ENCODE data around the gene ADAM33.

ADAM33 gene

DNA sequence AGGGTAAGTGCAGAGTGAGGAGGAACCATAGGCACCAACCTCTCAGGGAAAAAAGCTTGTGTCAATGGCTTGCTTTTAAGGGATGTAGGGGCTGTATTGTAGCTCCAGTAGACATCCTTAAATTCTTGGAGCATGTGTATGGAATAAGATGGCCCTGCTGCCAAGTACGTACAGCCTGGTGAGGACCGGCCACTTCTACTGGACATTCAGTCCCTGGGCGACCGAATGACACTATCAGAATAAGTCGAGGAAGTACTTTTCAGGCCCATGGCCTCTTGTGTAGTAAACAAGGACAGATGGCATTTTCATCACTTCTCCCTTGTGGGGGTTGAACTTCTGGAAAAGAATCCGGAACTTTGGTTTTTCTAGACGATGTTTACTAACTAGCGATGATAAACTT lies 51.4 kb downstream of the ADAM33 start:
- ChIA-PET CTCF (no interaction called here), POLR2A (no interaction called here)
- DNase-seq (ENCODE audit: extremely low spot score), result no peak
- TF ChIP-seq FOXM1 (IDR thresholded peaks at IDR 0.05; ENCODE audit: borderline replicate concordance) (no peak), FOXK2 (IDR thresholded peaks at IDR 0.05) (no peak), CTBP1 (IDR thresholded peaks at IDR 0.05; ENCODE audit: borderline replicate concordance) (no peak), SUZ12 (IDR thresholded peaks at IDR 0.05) (no peak), TARDBP (IDR thresholded peaks at IDR 0.05) (no peak), SP1 (IDR thresholded peaks at IDR 0.05) (no peak)

- TF ChIP-seq FOXK2 (IDR thresholded peaks at IDR 0.05) (no peak), NFRKB (IDR thresholded peaks at IDR 0.05) (no peak), SUZ12 (IDR thresholded peaks at IDR 0.05) (no peak), ARNT (IDR thresholded peaks at IDR 0.05) (no peak), SP1 (IDR thresholded peaks at IDR 0.05) (no peak)
- CTCF ChIA-PET, result interaction anchor here (1.0 kb wide), 1 partner anchor 35 kb away, joined by 3 read pairs; no protein-coding TSS in a partner anchor
- POLR2A ChIA-PET, result no interaction called here
- no peak for DNase-seq (ENCODE audit: extremely low spot score)
These were observed 51.9 kb downstream of the ADAM33 start for GRCh38 chr20:3629893-3630292.

- POLR2A ChIA-PET, result no interaction called here
- no peak for TF ChIP-seq L3MBTL2 (conservative IDR thresholded peaks at IDR 0.05)
- TF ChIP-seq HDGF (IDR thresholded peaks at IDR 0.05; ENCODE audit: borderline replicate concordance), result no peak
- DNase-seq (ENCODE audit: extremely low spot score), result no peak
- CTCF ChIA-PET, result interaction anchor here (1.0 kb wide), 1 partner anchor 36 kb away, joined by 3 read pairs; no protein-coding TSS in a partner anchor
These were observed 53.1 kb downstream of the ADAM33 start for GRCh38 chr20:3628502-3629314.

DNA sequence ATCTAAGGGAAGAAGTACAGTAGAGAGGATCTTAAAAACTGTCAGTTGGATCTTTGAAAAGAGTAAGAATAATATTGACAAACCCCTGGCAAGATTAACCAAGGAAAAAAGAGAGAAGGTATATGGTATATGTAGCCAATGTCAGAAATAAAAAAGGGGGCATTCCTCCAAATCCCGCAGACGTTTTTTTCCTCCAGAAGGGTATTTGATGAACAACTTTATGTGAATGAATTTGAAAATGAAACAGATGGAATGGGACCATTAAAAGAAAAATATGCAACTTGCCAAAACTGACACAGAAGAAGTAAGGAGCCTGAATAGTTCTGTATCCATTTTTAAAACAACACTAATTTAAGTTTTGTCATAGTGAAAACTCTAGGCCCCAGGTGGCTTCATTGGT lies 54.3 kb downstream of the ADAM33 start:
- no peak for TF ChIP-seq BHLHE40 (IDR thresholded peaks at IDR 0.05; ENCODE audit: borderline replicate concordance)
- no peak for TF ChIP-seq NFRKB (IDR thresholded peaks at IDR 0.05)
- no peak for TF ChIP-seq HDGF (IDR thresholded peaks at IDR 0.05; ENCODE audit: borderline replicate concordance)
- TF ChIP-seq FOXA1 (IDR thresholded peaks at IDR 0.05), result no peak
- ChIA-PET POLR2A (no interaction called here), CTCF (no interaction called here)
- DNase-seq (ENCODE audit: extremely low spot score), result no peak

- no peak for DNase-seq (ENCODE audit: extremely low spot score)
- TF ChIP-seq TARDBP (IDR thresholded peaks at IDR 0.05) (no peak), HDGF (IDR thresholded peaks at IDR 0.05; ENCODE audit: borderline replicate concordance) (no peak), ELF4 (IDR thresholded peaks at IDR 0.05) (no peak), FOXM1 (IDR thresholded peaks at IDR 0.05; ENCODE audit: borderline replicate concordance) (no peak), FOXA1 (IDR thresholded peaks at IDR 0.05) (no peak), ARNT (IDR thresholded peaks at IDR 0.05) (no peak), FOXK2 (IDR thresholded peaks at IDR 0.05) (no peak), BHLHE40 (IDR thresholded peaks at IDR 0.05; ENCODE audit: borderline replicate concordance) (no peak), L3MBTL2 (conservative IDR thresholded peaks at IDR 0.05) (no peak), CTBP1 (IDR thresholded peaks at IDR 0.05; ENCODE audit: borderline replicate concordance) (no peak), SP1 (IDR thresholded peaks at IDR 0.05) (no peak), NFRKB (IDR thresholded peaks at IDR 0.05) (no peak), ZNF384 (IDR thresholded peaks at IDR 0.05) (no peak), SUZ12 (IDR thresholded peaks at IDR 0.05) (no peak)
- TF ChIP-seq, protein P1, sequence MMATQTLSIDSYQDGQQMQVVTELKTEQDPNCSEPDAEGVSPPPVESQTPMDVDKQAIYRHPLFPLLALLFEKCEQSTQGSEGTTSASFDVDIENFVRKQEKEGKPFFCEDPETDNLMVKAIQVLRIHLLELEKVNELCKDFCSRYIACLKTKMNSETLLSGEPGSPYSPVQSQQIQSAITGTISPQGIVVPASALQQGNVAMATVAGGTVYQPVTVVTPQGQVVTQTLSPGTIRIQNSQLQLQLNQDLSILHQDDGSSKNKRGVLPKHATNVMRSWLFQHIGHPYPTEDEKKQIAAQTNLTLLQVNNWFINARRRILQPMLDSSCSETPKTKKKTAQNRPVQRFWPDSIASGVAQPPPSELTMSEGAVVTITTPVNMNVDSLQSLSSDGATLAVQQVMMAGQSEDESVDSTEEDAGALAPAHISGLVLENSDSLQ (IDR thresholded peaks at IDR 0.05), result no peak
- ChIA-PET POLR2A (no interaction called here), CTCF (no interaction called here)
These were observed 59.4 kb downstream of the ADAM33 start for GRCh38 chr20:3622406-3622805.

GRCh38 chr20:3621111-3621510 lies 60.7 kb downstream of the ADAM33 start:
- POLR2A ChIA-PET, result no interaction called here
- TF ChIP-seq ZNF384 (IDR thresholded peaks at IDR 0.05) (no peak), FOXA1 (IDR thresholded peaks at IDR 0.05) (no peak), LEF1 (IDR thresholded peaks at IDR 0.05; ENCODE audit: borderline replicate concordance) (no peak), ARNT (IDR thresholded peaks at IDR 0.05) (no peak), CTBP1 (IDR thresholded peaks at IDR 0.05; ENCODE audit: borderline replicate concordance) (no peak), L3MBTL2 (conservative IDR thresholded peaks at IDR 0.05) (no peak), SP1 (IDR thresholded peaks at IDR 0.05) (no peak), HDGF (IDR thresholded peaks at IDR 0.05; ENCODE audit: borderline replicate concordance) (no peak), TARDBP (IDR thresholded peaks at IDR 0.05) (no peak), NFRKB (IDR thresholded peaks at IDR 0.05) (no peak), ELF4 (IDR thresholded peaks at IDR 0.05) (no peak), FOXM1 (IDR thresholded peaks at IDR 0.05; ENCODE audit: borderline replicate concordance) (no peak), FOXK2 (IDR thresholded peaks at IDR 0.05) (no peak), SUZ12 (IDR thresholded peaks at IDR 0.05) (no peak), BHLHE40 (IDR thresholded peaks at IDR 0.05; ENCODE audit: borderline replicate concordance) (no peak)
- TF ChIP-seq, protein P1 (IDR thresholded peaks at IDR 0.05), result no peak
- CTCF ChIA-PET, result no interaction called here
- DNase-seq (ENCODE audit: extremely low spot score), result no peak

All from HEK293T (cell line).